Activated CD4-positive, alpha-beta T cell treated with anti-CD3 and anti-CD28 coated beads, Interleukin-2, amount 50 U/mL, for 16 hours (primary cell): Measurements from ENCODE around the gene LRRC26.
"Not testable (repeated sequence)": the region's sequence is repeated elsewhere in the genome, so short reads cannot be mapped to it uniquely, and the experiment has no call there.

Experiments
- DNase-seq: peaks from one replicate; pipeline ENCODE4 v3.0.0-alpha.2; 2020

LRRC26 gene

DNA sequence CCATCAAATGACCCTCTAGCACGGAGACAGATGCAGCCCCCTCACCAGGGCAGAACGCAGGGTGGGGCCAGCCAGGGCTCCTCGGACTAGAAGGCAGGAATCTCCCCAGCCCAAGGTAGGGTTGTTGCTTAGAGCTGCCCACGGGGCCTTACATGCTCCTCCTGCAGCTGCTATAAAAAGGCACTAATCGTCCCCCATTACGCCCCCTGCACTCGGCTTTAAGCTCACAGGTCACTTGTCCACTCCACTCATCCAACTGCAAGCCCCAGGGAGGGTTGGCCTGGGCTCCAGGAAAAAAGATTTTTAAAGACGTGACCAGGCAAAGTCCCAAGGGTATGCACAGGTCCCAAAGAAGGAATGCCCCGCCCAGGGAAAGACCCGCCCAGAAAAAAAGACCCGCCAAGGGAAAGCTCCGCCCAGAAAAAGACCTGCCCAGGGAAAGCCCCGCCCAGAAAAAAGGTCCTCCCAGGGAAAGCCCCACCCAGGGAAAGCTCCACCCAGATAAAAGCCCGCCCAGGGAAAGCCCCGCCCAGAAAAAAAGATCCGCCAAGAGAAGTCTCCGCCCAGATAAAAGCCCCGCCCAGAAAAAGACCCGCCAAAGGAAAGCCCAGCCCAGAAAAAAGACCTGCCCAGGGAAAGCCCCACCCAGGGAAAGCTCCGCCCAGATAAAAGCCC is 19.8 kb downstream of the LRRC26 start:
- DNase-seq: peak; percentile 72

GRCh38 chr9:137149363-137149762 is 20.5 kb downstream of the LRRC26 start:
- no peak for DNase-seq

- no peak for DNase-seq
Observed at GRCh38 chr9:137148661-137149060, 21.2 kb downstream of the LRRC26 start.

DNA sequence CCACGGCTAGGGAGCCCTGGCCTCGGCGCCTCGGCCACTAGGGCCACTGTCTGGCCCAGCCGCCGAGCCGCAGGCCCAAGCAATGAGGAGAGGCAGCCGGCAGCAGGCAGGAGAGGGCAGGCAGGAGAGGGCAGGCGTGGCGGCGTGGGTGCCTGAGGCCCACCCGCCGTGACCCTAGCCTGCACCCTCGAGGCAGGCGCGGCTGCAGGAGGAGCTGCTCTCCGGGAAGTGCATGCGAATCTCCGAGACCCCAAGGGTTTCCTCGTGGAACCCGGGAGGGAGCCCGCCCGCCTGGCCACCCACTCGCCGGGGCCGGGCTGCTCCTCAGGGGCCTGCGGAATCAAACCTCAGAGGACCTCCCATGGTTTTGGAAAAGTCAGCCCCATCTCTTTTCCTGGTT is 21.6 kb downstream of the LRRC26 start:
- DNase-seq: no peak

GRCh38 chr9:137147793-137148160 is 22.1 kb downstream of the LRRC26 start:
- no peak for DNase-seq

DNA sequence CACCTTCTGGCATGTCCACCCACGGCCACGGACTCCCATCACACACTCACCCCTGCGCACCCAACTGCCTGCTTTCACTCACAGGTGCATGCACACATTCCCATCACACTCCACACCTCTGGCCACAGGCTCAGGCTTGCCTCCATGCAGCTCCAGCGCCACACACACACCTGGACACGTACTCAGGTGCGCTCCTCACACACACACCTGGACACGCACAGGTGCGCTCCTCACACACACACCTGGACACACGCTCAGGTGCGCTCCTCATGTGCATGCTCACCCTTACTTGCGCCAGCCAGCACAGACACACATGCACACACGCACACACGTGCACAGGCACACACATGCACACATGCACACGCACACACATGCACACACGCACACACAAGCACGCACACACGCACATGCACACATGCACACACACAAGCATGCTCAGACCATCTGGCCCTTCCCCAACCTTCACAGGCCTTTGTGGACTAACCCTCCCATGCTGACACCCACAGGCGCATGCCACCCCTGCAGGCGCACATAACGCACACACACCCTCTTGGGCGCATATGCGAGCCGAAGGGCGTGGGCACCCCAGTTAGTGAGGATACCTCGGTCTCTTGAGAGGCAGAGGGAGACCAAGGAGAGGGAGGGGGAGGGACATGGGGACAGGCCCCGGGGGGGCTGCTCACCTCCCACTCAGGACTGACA is 22.6 kb downstream of the LRRC26 start:
- no peak for DNase-seq

DNA sequence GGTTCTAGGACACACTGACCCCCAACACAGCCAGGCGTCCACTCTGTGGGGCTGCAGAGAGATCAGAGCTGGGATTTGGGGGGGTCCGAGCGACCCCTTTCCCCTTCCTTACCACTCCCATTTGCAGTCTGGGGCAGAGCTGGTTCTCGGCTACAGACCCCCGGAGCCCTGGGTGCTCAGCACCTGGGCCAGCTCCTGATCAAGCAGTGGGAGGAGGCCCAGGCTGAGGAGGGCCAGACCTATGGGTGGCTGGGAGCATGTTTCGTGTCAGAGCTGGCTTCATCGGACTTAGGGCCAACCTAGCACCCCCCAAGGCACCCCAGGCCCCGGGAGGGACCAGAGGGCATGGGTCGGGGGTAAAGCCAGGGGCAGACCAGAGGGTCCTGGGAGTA is 23.3 kb downstream of the LRRC26 start:
- no peak for DNase-seq

GRCh38 chr9:137145731-137146526 is 23.9 kb downstream of the LRRC26 start:
- DNase-seq: no peak

- no peak for DNase-seq
Observed at GRCh38 chr9:137143459-137143858, 26.4 kb downstream of the LRRC26 start.

- no peak for DNase-seq
Observed at GRCh38 chr9:137141976-137142936, 27.6 kb downstream of the LRRC26 start.

- no peak for DNase-seq
Observed at GRCh38 chr9:137141050-137141810, 28.6 kb downstream of the LRRC26 start.

DNA sequence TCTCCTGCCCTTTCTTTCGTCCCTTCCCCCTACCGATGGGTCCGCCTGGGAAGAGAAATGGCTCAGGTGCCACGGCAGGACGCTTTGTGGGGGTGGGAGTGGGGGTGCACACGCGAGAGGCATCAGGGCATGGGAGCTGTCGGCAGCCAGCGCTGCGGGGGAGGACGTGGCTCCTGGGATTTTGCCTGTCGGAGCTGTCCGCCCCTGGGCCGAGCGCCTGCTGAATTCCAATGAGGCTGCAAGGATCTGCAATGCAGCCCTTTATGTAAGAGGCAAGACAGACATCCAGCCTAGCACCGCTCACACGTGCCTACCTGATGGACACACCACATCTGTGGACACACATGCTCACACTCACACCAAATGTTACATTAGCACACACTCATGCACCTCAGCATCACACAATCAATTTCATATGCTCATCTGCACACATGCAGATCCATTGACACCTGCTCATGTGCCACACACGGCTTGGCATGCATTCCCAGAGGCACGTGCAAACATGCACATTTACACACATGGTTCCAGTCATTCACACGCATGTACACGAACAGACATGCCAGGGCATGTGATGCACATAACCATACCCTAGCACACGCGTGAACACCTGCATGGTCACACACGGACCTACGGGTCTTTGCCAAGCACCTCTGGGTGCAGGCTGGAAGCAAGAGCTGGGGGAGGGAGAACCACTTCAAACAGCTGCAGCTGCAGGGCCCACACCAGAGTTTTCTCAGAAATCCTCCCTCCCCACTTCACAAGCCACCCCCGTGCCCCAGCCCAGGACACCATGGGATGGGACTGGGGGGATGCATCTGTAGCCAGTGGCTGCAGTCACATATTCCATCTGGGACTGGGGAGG is 29.5 kb downstream of the LRRC26 start:
- DNase-seq: no peak

- no peak for DNase-seq
Observed at GRCh38 chr9:137139468-137140150, 30.2 kb downstream of the LRRC26 start.

DNA sequence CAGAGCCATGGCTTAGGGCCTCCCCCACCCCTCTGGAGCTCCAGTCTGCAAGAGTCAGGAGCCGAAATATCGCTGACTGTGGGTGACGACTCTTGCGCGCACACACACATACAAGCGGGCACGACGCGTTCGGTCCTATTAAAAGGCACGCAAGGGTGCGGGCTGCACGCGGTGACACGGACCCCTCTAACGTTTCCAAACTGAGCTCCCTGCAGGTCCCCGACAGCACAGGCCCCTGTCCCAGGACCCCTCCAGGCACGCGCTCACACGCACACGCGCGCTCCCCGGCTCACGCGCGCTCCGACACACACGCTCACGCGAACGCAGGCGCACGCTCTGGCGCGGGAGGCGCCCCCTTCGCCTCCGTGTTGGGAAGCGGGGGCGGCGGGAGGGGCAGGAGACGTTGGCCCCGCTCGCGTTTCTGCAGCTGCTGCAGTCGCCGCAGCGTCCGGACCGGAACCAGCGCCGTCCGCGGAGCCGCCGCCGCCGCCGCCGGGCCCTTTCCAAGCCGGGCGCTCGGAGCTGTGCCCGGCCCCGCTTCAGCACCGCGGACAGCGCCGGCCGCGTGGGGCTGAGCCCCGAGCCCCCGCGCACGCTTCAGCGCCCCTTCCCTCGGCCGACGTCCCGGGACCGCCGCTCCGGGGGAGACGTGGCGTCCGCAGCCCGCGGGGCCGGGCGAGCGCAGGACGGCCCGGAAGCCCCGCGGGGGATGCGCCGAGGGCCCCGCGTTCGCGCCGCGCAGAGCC is 31.0 kb downstream of the LRRC26 start, which contains the start of gene GRIN1:
Gene GRIN1, plus strand, starts transcription at position 433 of the 746 bp plus-strand sequence. CDS start 333 bp downstream, outside the sequence.
- DNase-seq: no peak

DNA sequence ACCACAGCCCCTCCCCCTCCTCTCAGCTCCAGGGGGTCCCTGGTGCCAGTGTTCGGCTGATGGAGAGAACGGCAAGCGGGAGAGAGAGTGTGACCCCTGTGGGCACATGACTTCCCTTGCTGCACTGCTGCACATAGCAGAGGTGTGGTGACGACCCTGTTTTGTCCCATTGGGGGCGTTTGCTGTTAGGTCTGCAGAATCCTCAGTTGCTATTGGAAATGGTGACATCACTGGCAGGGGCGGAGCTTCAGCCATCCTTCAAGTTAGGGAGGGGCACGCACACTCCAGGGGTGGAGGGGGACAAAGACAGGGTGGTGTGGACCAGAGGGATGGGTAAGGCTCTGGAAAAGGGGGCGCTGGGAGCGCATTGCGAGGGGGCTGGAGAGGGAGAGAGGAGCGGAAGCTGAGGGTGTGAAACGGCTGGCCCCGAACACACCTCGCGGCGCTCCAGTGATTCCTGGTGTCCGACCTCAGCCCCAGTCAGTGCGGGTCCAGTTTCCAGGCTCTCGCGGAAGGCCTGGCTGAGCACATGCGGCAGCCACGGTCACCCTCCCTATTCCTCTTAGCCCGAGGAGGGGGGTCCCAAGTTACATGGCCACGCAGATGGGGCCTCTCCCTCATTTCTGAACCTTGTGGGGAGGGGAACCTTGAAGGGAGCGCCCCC is 31.7 kb downstream of the LRRC26 start:
- peak; percentile 21 for DNase-seq

DNA sequence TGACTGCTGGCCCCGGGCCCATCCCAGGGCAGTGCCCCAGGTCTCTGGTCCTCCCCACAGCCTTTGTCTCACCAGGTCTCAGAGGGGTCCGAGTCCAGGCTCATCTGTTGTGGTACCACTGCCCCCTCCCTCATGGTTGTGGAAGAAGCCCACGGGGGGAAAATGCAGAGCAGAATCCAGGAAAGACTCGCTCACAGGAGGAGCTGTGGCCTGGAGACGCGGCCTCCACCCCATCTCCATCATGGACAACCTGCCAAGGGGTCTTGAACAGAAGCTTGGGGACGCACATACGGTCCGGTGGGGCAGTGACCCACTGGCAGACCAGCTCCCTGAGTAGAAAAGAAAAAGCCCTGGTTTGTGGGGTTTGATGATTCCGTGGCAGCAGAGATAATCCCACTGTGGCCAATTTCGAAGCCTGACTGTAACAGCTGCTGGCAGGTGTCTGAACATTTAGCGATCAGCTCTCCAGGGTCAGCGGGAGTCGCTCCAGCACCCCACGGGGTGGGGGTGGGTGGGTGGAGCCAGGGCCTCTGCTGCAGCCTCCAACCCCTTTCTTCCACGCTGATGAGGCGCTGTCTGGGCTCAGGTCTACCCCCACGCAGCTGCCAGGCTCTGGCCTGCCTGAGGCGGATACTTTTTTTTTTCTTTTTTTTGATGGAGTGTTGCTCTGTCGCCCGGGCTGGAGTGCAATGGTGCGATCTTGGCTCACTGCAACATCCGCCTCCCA is 32.8 kb downstream of the LRRC26 start:
- no peak for DNase-seq

GRCh38 chr9:137136261-137136880 is 33.5 kb downstream of the LRRC26 start:
- DNase-seq: no peak

- DNase-seq: not testable (repeated sequence)
Observed at GRCh38 chr9:137135154-137135553, 34.7 kb downstream of the LRRC26 start.
